ENCODE results near the gene RGL4.

GRCh38 chr22:23698673-23699235, 7.9 kb downstream of the RGL4 start:
- no peak for TF ChIP-seq CTCF (IDR thresholded peaks at IDR 0.05)
- TF ChIP-seq POLR2A (IDR thresholded peaks at IDR 0.05) = no peak

Data from stomach (tissue), 4 donors.